GM23248 (cell line): ENCODE results near the gene TPO.

Source experiments
- EZH2 ChIP-seq: fragments of 200-600 bp; sonication (generic); IDR thresholded peaks from 2 replicates; pipeline ENCODE4 v1.6.1; 2018; ENCODE audit warnings: antibody characterized with exemption, mild to moderate bottlenecking; ENCODE audit not compliant: insufficient read depth, poor library complexity, severe bottlenecking
- EZH2phosphoT487 ChIP-seq: fragments of 200-600 bp; sonication (generic); IDR thresholded peaks from 2 replicates; pipeline ENCODE4 v1.6.1; 2018; ENCODE audit warnings: antibody characterized with exemption, moderate library complexity, mild to moderate bottlenecking, low read depth; ENCODE audit not compliant: insufficient read depth

DNA sequence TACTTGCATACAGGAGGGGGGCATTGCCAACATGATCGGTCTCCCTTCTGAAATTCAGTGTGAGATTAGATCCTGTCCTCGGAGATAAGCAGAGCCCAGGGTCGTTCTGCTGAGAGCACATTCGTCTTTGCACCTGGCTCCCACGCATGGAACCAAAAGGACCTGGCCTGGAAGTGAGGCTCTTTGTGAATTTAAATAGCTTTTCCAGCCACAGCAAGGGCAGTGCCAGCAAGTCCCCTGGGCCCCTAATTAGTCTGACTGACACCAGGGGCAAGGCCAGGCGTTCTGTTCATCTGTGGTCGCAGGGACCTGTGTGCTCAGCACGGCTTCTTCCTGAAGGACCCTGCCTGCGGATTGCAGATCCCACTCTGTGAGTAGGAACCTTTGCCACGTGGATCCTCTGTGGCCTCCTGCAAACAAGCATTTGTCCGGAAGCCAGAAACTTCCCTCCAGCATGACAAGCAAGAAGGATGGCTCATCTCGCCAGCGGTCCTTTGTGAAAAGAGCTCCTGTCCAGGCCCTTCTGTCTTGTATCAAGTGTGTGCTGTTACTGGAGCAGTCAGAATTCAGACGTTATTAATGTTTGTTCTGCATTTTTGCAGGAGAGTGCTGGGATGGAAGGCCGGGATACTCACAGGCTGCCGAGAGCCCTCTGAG is 128.7 kb downstream of the TPO start:
- TF ChIP-seq EZH2 (no peak), EZH2phosphoT487 (no peak)
